ENCODE data around the gene PXN. TPM values are rescaled to one million over a fixed set of nuclear protein-coding genes. Genes with fewer than 3 reads are reported as not detected.
A peak's percentile ranks its signal among the peaks of the same experiment; 100 is the strongest.

PXN gene
- total RNA-seq, 4 donors from 2014 or later = 40.0 to 151 (median 73.1) TPM

GRCh38 chr12:120287491-120287890 is 22.0 kb upstream of the PXN start:
- ATAC-seq (ENCODE audit: low FRiP score) (no peak), DNase-seq (ENCODE audit: low spot score) (no peak)
- TF ChIP-seq CTCF (IDR thresholded peaks at IDR 0.05) = no peak

- DNase-seq (ENCODE audit: low spot score) (no peak), ATAC-seq (ENCODE audit: low FRiP score) (no peak)
- no peak for TF ChIP-seq CTCF (IDR thresholded peaks at IDR 0.05)
These were observed 21.4 kb upstream of the PXN start for GRCh38 chr12:120286768-120287490.

GRCh38 chr12:120284381-120284780 is 18.9 kb upstream of the PXN start:
- DNase-seq (ENCODE audit: low spot score) (no peak), ATAC-seq (ENCODE audit: low FRiP score) (no peak)
- TF ChIP-seq CTCF (IDR thresholded peaks at IDR 0.05) = no peak

GRCh38 chr12:120283318-120283717 is 17.8 kb upstream of the PXN start:
- TF ChIP-seq CTCF (IDR thresholded peaks at IDR 0.05) = no peak
- DNase-seq (ENCODE audit: low spot score) = no peak
- peak; percentile 20 for ATAC-seq (ENCODE audit: low FRiP score)

GRCh38 chr12:120278137-120279069 is 12.9 kb upstream of the PXN start:
- TF ChIP-seq CTCF (IDR thresholded peaks at IDR 0.05) = no peak
- no peak for DNase-seq (ENCODE audit: low spot score)
- no peak for ATAC-seq (ENCODE audit: low FRiP score)

- ATAC-seq (ENCODE audit: low FRiP score) (peak; percentile 64), DNase-seq (ENCODE audit: low spot score) (no peak)
- TF ChIP-seq CTCF (IDR thresholded peaks at IDR 0.05) = no peak
These were observed 11.2 kb upstream of the PXN start for GRCh38 chr12:120276734-120277133.

All from omental fat pad (tissue), 4 donors.